AG09319 (cell line): ENCODE measurements around the gene TMCC3.

Source experiments
- DNase-seq: peaks from one replicate; pipeline ENCODE4 v3.0.0-alpha.2; 2010; ENCODE audit warnings: low read depth; ENCODE audit errors: extremely low read depth
- TF ChIP-seq, protein P1 (sequence below): IDR thresholded peaks from 2 replicates; pipeline ENCODE4 v1.5.1; 2011; ENCODE audit warnings: low read depth, mild to moderate bottlenecking, inconsistent platforms, low read length, moderate library complexity

The TMCC3 gene

DNA sequence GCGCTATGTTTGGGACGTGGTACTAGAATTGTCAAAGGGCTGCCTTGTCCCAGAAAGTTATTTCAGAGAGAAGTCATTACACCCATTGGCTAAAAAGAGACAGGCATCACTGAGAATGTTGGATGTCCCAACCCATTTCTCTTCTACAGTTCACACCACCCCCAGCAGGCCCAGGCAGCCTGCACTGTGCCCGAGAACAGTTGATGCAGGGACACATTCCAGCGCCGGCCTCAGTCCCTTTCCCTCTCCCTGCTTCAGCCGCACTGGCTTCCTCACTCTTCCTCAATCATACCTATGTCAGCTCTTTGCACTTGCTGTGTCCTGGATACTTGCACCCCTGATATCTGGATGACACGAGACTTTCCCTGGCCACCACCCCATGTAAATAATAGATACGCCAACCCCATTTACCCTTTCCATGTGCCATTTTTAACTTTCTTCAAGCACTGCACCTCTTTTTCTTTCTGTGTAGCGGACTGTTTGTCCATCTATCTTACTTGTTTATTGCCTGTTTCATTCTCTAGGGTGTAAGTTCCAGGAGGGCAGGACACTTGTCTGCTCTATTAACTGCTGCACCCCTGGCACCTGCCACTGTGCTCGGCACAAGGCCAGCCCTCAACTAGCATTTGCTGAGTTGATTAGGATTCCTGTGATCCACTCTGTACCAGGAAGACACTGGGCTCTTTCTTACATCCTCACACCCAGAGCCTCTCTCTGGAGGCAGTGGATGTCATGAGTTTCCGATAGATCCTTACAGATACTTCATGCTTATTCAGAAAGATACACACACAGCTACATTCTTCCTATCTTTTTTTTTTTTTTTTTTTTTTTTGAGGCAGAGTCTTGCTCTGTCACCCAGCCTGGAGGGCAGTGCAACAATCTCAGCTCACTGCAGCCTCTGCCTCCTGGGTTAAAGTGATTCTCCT lies 114.1 kb downstream of the TMCC3 start:
- TF ChIP-seq, protein P1, sequence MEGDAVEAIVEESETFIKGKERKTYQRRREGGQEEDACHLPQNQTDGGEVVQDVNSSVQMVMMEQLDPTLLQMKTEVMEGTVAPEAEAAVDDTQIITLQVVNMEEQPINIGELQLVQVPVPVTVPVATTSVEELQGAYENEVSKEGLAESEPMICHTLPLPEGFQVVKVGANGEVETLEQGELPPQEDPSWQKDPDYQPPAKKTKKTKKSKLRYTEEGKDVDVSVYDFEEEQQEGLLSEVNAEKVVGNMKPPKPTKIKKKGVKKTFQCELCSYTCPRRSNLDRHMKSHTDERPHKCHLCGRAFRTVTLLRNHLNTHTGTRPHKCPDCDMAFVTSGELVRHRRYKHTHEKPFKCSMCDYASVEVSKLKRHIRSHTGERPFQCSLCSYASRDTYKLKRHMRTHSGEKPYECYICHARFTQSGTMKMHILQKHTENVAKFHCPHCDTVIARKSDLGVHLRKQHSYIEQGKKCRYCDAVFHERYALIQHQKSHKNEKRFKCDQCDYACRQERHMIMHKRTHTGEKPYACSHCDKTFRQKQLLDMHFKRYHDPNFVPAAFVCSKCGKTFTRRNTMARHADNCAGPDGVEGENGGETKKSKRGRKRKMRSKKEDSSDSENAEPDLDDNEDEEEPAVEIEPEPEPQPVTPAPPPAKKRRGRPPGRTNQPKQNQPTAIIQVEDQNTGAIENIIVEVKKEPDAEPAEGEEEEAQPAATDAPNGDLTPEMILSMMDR: no peak
- no peak for DNase-seq

DNA sequence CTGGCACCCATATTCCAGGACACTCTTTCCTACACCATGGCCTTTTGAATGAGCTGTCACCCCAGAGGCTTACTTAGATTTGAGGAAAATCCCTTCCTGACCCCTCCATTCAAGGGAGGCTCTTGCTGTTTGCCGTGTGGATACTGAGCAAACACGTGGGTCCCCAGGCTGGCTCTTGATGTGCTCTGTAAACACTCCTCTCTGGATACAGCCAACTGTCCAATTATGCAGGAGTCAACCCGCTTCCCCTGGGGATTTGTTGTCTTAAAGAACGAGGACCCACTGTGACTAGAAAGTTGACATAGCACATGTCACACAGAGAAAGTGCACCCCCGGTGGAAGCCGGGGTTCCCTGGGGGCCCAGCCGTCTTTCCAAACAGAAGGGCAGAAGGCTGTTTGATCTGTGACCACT lies 114.8 kb downstream of the TMCC3 start:
- TF ChIP-seq, protein P1: no peak
- no peak for DNase-seq

DNA sequence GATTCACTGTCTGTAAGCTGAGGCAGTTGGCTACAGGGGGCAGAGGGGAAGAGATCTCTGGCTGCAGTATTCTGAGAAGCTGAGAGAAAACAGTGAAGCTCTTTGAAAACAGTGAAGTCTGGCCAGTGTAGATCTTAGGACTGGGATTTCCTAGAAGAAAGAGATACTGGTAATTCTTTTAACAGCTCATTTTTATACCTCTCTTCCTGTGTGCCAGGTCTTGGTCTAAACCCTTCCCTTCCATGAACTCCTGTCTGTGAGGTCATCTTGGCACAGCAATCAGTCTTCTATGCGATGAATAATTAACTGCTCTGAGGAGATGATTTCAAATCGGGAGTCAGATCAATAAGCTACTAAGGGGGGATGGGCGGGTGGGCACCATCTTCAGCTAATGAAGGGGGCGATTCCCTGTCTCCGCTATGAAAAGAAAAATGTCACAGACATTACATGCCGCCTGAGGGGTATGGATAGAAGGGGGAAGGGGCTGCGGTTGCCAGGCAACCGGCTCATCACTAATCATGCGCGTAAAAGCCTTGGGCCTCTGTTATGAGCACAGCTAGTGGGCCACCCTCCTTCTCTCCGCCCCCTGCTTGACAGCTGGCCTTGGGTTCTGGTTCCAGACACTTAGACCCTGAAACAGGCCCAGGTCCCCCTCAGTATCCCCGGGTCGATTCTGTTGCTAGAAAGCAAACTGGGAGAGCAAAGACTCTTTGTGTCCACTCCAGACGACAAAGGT lies 115.4 kb downstream of the TMCC3 start:
- TF ChIP-seq, protein P1: no peak
- DNase-seq: no peak

DNA sequence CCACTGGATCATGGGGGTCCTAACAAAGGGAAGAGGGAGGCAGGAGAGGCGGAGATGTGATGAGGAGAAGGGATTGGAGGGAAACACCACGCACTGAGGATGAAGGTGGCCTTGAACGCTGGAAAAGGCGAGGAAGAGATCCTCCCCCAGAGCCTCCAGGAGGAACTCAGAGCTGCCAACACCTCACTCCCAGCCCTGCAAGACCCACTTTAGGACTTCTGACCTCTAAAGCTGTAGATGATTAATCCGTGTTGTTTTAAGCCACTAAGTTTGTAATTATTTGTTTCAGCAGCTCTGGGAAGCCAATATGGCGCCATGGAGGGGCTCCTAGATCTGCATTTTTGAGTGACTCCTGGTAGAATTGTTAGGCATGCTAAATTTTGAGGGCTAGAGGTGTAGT lies 116.1 kb downstream of the TMCC3 start:
- TF ChIP-seq, protein P1: no peak

DNA sequence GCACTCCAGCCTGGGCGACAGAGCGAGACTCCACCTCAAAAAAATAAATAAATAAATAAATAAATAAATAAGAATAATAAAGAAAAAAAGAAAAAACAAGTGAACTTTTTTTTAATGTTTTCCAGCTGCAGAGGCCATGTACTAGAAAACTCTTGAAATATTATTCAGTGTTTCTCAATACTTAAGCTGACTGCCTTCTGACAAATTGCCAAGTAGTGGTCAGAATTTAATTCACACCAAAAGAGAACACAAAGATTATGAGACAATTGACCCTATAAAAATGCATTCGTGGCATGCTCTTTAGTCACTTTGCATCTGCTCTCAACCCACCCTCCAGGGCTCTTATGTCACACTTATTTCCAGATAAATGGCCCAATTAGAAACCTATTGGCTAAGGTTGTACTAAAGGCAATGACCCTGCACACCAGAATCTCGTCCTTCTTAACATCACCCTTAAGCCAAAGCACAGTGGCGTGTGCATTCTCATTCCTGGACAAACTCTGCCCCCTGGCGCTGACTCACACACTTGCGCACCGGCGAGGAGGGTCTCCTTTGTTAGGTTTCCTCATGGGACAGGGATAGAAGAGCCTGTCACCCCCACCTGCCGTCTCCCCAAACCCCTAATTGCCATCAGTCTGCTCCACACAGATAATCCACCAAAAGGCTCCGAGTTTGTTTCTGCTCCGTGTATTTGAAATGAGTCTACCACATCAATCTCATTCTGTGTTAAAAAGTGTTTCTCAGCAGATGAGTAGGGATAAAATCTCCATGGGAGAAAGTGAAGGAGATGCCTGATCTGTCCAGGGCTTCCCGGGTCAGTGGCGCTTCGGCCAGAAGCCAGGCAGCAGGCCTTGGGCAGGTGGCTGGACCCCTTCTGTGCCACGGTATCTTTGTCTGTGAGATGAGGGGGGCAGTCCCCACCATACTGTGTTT lies 117.6 kb downstream of the TMCC3 start:
- DNase-seq: peak; percentile 16
- TF ChIP-seq, protein P1: peak; percentile 76

More for the DNA sequence above, 116.1 kb downstream of the TMCC3 start:
- DNase-seq: no peak

DNA sequence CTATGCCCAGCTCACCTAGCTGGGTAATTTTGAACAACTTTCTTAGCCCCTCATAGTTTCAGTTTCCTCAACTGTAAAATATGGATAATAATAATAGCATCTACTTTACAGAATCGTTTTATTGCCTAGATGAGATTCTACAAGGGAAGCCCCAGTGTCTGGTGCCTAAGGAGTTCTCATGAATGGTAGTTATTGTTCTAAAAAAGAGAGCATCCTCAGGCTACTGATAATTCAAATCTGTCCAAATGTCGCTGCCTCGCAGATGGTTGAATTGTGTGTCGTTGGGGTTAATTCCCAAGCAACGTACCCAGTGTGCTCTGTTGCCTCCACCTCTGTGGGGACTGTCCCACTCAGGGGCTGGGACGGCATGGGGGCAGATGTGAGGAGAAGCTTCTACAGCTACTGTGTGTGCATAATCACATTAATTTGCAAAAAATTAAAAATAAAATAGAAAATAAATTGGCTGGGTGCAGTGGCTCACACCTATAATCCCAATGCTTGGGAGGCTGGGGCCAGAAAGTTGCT lies 119.1 kb downstream of the TMCC3 start:
- TF ChIP-seq, protein P1: no peak
- no peak for DNase-seq
